Astrocyte of the cerebellum (primary cell): ENCODE measurements around the gene NHSL2.

Experiments used
- DNase-seq: peaks from one replicate; pipeline ENCODE4 v3.0.0-alpha.2; 2011; ENCODE audit warnings: low read depth
- H3K4me3 ChIP-seq: 2 replicates; pipeline ENCODE4 v1.5.1; 2011; ENCODE audit warnings: mild to moderate bottlenecking, low read depth, low read length, moderate library complexity
- CTCF ChIP-seq: IDR thresholded peaks from 2 replicates; pipeline ENCODE4 v1.5.1; 2012; ENCODE audit warnings: low read length, low read depth, moderate library complexity, mild to moderate bottlenecking; ENCODE audit errors: missing control alignments
- in situ Hi-C: cut with HindIII; loops from 2 replicates; pipeline ENCODE4 v1.10.0; 2017; ENCODE audit warnings: low sequenced_read_pairs

Gene NHSL2

GRCh38 chrX:72060196-72060920 lies 149.7 kb downstream of the NHSL2 start:
- in situ Hi-C loops: no loop called here
- no peak for TF ChIP-seq CTCF
- DNase-seq: no peak
- no peak overlapping the region for H3K4me3 ChIP-seq

GRCh38 chrX:72060921-72061490 lies 150.4 kb downstream of the NHSL2 start:
- no peak for TF ChIP-seq CTCF
- in situ Hi-C loops: no loop called here
- DNase-seq: no peak
- H3K4me3 ChIP-seq: no peak overlapping the region

GRCh38 chrX:72062916-72063315 lies 152.3 kb downstream of the NHSL2 start:
- in situ Hi-C loops: no loop called here
- DNase-seq: no peak
- H3K4me3 ChIP-seq: no peak overlapping the region
- TF ChIP-seq CTCF: no peak

GRCh38 chrX:72069350-72070160 lies 158.9 kb downstream of the NHSL2 start:
- peak overlapping the region; percentile 6 for H3K4me3 ChIP-seq
- no peak for DNase-seq
- TF ChIP-seq CTCF: no peak
- in situ Hi-C loops: no loop called here

- no peak overlapping the region for H3K4me3 ChIP-seq
- no peak for TF ChIP-seq CTCF
- in situ Hi-C loops: no loop called here
- no peak for DNase-seq
These were observed 160.6 kb downstream of the NHSL2 start for GRCh38 chrX:72071213-72071612.

GRCh38 chrX:72073633-72074032 lies 163.0 kb downstream of the NHSL2 start:
- in situ Hi-C loops: no loop called here
- no peak overlapping the region for H3K4me3 ChIP-seq
- no peak for DNase-seq
- TF ChIP-seq CTCF: no peak
